Subcutaneous adipose tissue (tissue), 4 donors: Measurements from ENCODE around the gene JARID2. TPM values are rescaled to one million over a fixed set of nuclear protein-coding genes. Genes with fewer than 3 reads are reported as not detected.

Source experiments
- CTCF ChIP-seq: fragments of 450-650 bp; IDR thresholded peaks from one replicate; pipeline ENCODE4 v1.5.1; 2016; ENCODE audit warnings: low read depth, mild to moderate bottlenecking, control low read depth, antibody characterized with exemption, moderate library complexity
- total RNA-seq, 4 donors: library from RNA; depleted of rRNA; stranded (reverse); fragments of >200 nt; gene quantifications; one replicate each; pipeline ENCODE4 v1.1.0, GENCODE V29; 2016

Gene JARID2
- total RNA-seq, 4 donors from 2014 or later = 9.8 to 17.2 (median 12.1) TPM

- TF ChIP-seq CTCF = no peak
Observed at GRCh38 chr6:15491986-15492269, 246.1 kb downstream of the JARID2 start.

- no peak for TF ChIP-seq CTCF
Observed at GRCh38 chr6:15493437-15494168, 247.7 kb downstream of the JARID2 start.

GRCh38 chr6:15495375-15495901, 249.6 kb downstream of the JARID2 start:
- TF ChIP-seq CTCF = no peak

- no peak for TF ChIP-seq CTCF
Observed at GRCh38 chr6:15496345-15497131, 250.7 kb downstream of the JARID2 start.

GRCh38 chr6:15498640-15499039, 252.8 kb downstream of the JARID2 start:
- TF ChIP-seq CTCF = no peak

GRCh38 chr6:15499125-15499524, 253.3 kb downstream of the JARID2 start:
- TF ChIP-seq CTCF = no peak

GRCh38 chr6:15499591-15499990, 253.7 kb downstream of the JARID2 start:
- TF ChIP-seq CTCF = no peak
